Measurements from ENCODE around the gene ANTXRL. TPM values are rescaled to one million over a fixed set of nuclear protein-coding genes. Genes with fewer than 3 reads are reported as not detected.
"Not testable (repeated sequence)": the region's sequence is repeated elsewhere in the genome, so short reads cannot be mapped to it uniquely, and the experiment has no call there.

Gene ANTXRL
- total and polyA plus RNA-seq, 2 experiments from 2014 or later, result not detected

- no peaks in the 10 kb centered on the region for H3K79me2 ChIP-seq
- H3K27me3 ChIP-seq, result no peaks in the 10 kb centered on the region
- H3K36me3 ChIP-seq (replicated peaks; ENCODE audit: insufficient read depth, low read depth), result no peaks in the 10 kb centered on the region
- H3K9me3 ChIP-seq (ENCODE audit: low read depth), result no peaks in the 10 kb centered on the region
- WGBS (ENCODE audit: low lambda C conversion rate, missing lambda C conversion rate), result 88% methylated on average over 2 of the region's 2 CpGs
- DNase-seq (ENCODE audit: low spot score), result no peak
- H3K4me3 ChIP-seq, result no peak overlapping the region
- H3K4me1 ChIP-seq (ENCODE audit: insufficient read depth), result no peaks in the 10 kb centered on the region
- no peaks in the 10 kb centered on the region for H3K9me2 ChIP-seq (replicated peaks; ENCODE audit: insufficient read depth)
- no peak overlapping the region for H3K4me2 ChIP-seq
- no peak overlapping the region for H2AFZ ChIP-seq
- TF ChIP-seq EZH2phosphoT487 (IDR thresholded peaks at IDR 0.05; ENCODE audit: low read depth, severe bottlenecking, unreplicated experiment), result no peak
- no peaks in the 10 kb centered on the region for H4K20me1 ChIP-seq (ENCODE audit: insufficient read depth, poor library complexity, severe bottlenecking)
- no peak overlapping the region for H3K27ac ChIP-seq
Measured at GRCh38 chr10:46239993-46240683, 46.7 kb upstream of the ANTXRL start.

- no peak overlapping the region for H3K4me3 ChIP-seq
- H3K27ac ChIP-seq, result no peak overlapping the region
- WGBS (ENCODE audit: low lambda C conversion rate, missing lambda C conversion rate), result 96% methylated on average over 2 of the region's 2 CpGs
- no peaks in the 10 kb centered on the region for H3K4me1 ChIP-seq (ENCODE audit: insufficient read depth)
- no peaks in the 10 kb centered on the region for H4K20me1 ChIP-seq (ENCODE audit: insufficient read depth, poor library complexity, severe bottlenecking)
- TF ChIP-seq EZH2phosphoT487 (IDR thresholded peaks at IDR 0.05; ENCODE audit: low read depth, severe bottlenecking, unreplicated experiment) (no peak), CTCF (IDR thresholded peaks at IDR 0.05; ENCODE audit: poor library complexity) (no peak), EZH2 (IDR thresholded peaks at IDR 0.05; ENCODE audit: borderline replicate concordance) (no peak)
- H3K4me2 ChIP-seq, result no peak overlapping the region
- no peaks in the 10 kb centered on the region for H3K9me3 ChIP-seq (ENCODE audit: low read depth)
- no peak overlapping the region for H2AFZ ChIP-seq
- H3K79me2 ChIP-seq, result no peaks in the 10 kb centered on the region
- H3K36me3 ChIP-seq (replicated peaks; ENCODE audit: insufficient read depth, low read depth), result no peaks in the 10 kb centered on the region
- no peak for DNase-seq (ENCODE audit: low spot score)
- no peaks in the 10 kb centered on the region for H3K9me2 ChIP-seq (replicated peaks; ENCODE audit: insufficient read depth)
- H3K27me3 ChIP-seq, result no peaks in the 10 kb centered on the region
Measured at GRCh38 chr10:46240684-46241565, 45.9 kb upstream of the ANTXRL start.

- no peak overlapping the region for H3K27ac ChIP-seq
- H3K4me1 ChIP-seq (ENCODE audit: insufficient read depth), result no peaks in the 10 kb centered on the region
- WGBS (ENCODE audit: low lambda C conversion rate, missing lambda C conversion rate), result 94% methylated on average over 9 of the region's 9 CpGs
- H3K4me3 ChIP-seq, result no peak overlapping the region
- TF ChIP-seq EZH2 (IDR thresholded peaks at IDR 0.05; ENCODE audit: borderline replicate concordance) (no peak), CTCF (IDR thresholded peaks at IDR 0.05; ENCODE audit: poor library complexity) (no peak), EZH2phosphoT487 (IDR thresholded peaks at IDR 0.05; ENCODE audit: low read depth, severe bottlenecking, unreplicated experiment) (no peak)
- H3K4me2 ChIP-seq, result no peak overlapping the region
- no peaks in the 10 kb centered on the region for H4K20me1 ChIP-seq (ENCODE audit: insufficient read depth, poor library complexity, severe bottlenecking)
- no peak overlapping the region for H2AFZ ChIP-seq
- no peaks in the 10 kb centered on the region for H3K79me2 ChIP-seq
- no peaks in the 10 kb centered on the region for H3K27me3 ChIP-seq
- H3K9me3 ChIP-seq (ENCODE audit: low read depth), result no peaks in the 10 kb centered on the region
- H3K36me3 ChIP-seq (replicated peaks; ENCODE audit: insufficient read depth, low read depth), result no peaks in the 10 kb centered on the region
- no peaks in the 10 kb centered on the region for H3K9me2 ChIP-seq (replicated peaks; ENCODE audit: insufficient read depth)
- DNase-seq (ENCODE audit: low spot score), result no peak
Measured at GRCh38 chr10:46245381-46245900, 41.4 kb upstream of the ANTXRL start.

- H3K36me3 ChIP-seq (replicated peaks; ENCODE audit: insufficient read depth, low read depth); H3K4me1 ChIP-seq (ENCODE audit: insufficient read depth); H3K4me2 ChIP-seq; H3K9me3 ChIP-seq (ENCODE audit: low read depth); H4K20me1 ChIP-seq (ENCODE audit: insufficient read depth, poor library complexity, severe bottlenecking); H2AFZ ChIP-seq; DNase-seq (ENCODE audit: low spot score); H3K79me2 ChIP-seq; H3K27ac ChIP-seq; H3K4me3 ChIP-seq; H3K27me3 ChIP-seq; H3K9me2 ChIP-seq (replicated peaks; ENCODE audit: insufficient read depth): not testable (repeated sequence)
- WGBS (ENCODE audit: low lambda C conversion rate, missing lambda C conversion rate), result 81% methylated on average over 10 of the region's 10 CpGs
Measured at GRCh38 chr10:46246400-46247180, 40.2 kb upstream of the ANTXRL start.
